Measurements from ENCODE around the gene RPS28. TPM values are rescaled to one million over a fixed set of nuclear protein-coding genes. Genes with fewer than 3 reads are reported as not detected.
"Not testable (repeated sequence)": the region's sequence is repeated elsewhere in the genome, so short reads cannot be mapped to it uniquely, and the experiment has no call there.

The RPS28 gene
- total RNA-seq, 1 donor from 2014 or later = 1,715 TPM

GRCh38 chr19:8343483-8343844 is 22.2 kb downstream of the RPS28 start:
- Mint-ChIP-seq H3K4me3 (peak overlapping the region; percentile 79), H3K27me3 (peaks cover 51% of the 10 kb centered on the region), H3K36me3 (no peaks in the 10 kb centered on the region), H3K27ac (peak overlapping the region; percentile 55), H3K9me3 (no peaks in the 10 kb centered on the region), H3K4me1 (ENCODE audit: unreplicated experiment) (peaks cover 3% of the 10 kb centered on the region)
- TF ChIP-seq CTCF (conservative IDR thresholded peaks at IDR 0.05) = no peak
- DNase-seq (ENCODE audit: extremely low spot score, unreplicated experiment) = no peak

DNA sequence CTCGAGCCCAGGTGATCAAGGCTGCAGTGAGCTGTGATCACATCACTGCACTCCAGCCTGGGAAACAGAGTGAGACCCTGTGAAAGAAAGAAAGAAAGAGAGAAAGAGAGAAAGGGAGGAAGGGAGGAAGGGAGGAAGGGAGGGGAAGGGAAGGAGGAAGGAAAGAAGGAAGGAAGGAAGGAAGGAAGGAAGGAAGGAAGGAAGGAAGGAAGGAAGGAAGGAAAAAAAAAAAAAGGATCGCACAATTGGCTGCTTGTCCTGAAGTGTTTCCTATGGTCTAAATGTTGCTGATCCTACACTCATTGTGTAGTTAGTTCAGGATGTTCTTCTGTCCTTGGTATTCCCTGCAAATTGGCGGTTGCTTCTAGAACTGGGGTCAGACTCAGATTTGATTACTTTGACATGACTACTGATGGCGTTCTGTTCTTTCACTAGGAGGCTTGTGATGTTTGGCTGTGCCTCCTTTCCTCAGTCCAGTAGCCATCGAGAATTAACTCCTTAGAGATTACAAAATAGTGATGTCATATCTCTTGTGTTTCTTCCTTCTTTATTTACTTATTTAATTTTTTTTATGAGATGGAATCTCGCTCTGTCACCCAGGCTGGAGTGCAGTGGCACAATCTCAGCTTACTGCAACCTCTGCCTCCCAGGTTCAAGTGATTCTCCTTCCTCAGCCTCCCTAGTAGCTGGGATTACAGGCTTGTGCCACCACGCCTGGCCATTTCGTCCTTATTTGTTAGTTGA is 28.5 kb downstream of the RPS28 start:
- not testable (repeated sequence) for H3K36me3 Mint-ChIP-seq; H3K27ac Mint-ChIP-seq; H3K9me3 Mint-ChIP-seq; H3K4me3 Mint-ChIP-seq; DNase-seq (ENCODE audit: extremely low spot score, unreplicated experiment); H3K4me1 Mint-ChIP-seq (ENCODE audit: unreplicated experiment)
- H3K27me3 Mint-ChIP-seq = peaks cover 17% of the 10 kb centered on the region

DNA sequence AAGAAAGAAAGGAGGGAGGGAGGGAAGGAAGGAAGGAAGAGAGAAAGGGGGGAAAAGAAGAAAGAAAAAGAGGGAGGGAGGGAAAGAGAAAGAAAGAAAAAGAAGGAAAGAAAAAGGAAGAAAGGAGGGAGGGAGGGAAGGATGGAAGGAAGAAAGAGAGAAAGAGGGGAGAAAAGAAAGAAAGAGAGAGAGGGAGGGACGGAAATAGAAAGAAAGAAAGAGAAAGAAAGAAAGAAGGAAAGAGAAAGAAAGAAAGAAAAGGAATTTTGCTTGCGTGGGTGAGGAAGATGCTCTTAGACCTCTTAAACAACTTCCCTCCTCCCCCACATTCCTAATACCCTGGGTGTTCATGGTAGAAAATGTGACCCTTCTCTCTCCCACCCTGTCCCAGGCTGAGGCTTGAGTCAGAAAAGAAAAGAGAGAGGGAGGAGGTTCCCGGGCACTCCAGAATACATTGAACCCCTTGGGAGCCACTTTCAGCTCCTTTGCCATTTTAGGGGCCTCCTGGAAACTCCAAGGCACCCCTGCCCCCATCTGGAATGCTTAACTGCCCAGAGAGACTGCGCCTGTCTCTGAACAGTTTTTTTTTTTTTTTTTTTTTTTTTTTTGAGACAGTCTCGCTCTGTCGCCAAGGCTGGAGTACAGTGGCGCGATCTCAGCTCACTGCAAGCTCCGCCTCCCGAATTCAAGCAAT is 31.0 kb downstream of the RPS28 start:
- Mint-ChIP-seq H3K9me3 (peaks cover 4% of the 10 kb centered on the region), H3K36me3 (no peaks in the 10 kb centered on the region), H3K4me3 (no peak overlapping the region), H3K27ac (no peak overlapping the region), H3K27me3 (peaks cover 16% of the 10 kb centered on the region), H3K4me1 (ENCODE audit: unreplicated experiment) (peaks cover 10% of the 10 kb centered on the region)
- no peak for TF ChIP-seq CTCF (conservative IDR thresholded peaks at IDR 0.05)
- no peak for DNase-seq (ENCODE audit: extremely low spot score, unreplicated experiment)

- H3K27ac Mint-ChIP-seq; H3K36me3 Mint-ChIP-seq; DNase-seq (ENCODE audit: extremely low spot score, unreplicated experiment); H3K4me1 Mint-ChIP-seq (ENCODE audit: unreplicated experiment); H3K4me3 Mint-ChIP-seq; H3K9me3 Mint-ChIP-seq: not testable (repeated sequence)
- peaks cover 16% of the 10 kb centered on the region for H3K27me3 Mint-ChIP-seq
Measured at GRCh38 chr19:8352845-8353244, 31.5 kb downstream of the RPS28 start.

- Mint-ChIP-seq H3K36me3 (no peaks in the 10 kb centered on the region), H3K4me3 (no peak overlapping the region), H3K27me3 (peaks cover 13% of the 10 kb centered on the region), H3K4me1 (ENCODE audit: unreplicated experiment) (peaks cover 8% of the 10 kb centered on the region), H3K27ac (no peak overlapping the region), H3K9me3 (peaks cover 4% of the 10 kb centered on the region)
- no peak for TF ChIP-seq CTCF (conservative IDR thresholded peaks at IDR 0.05)
- no peak for DNase-seq (ENCODE audit: extremely low spot score, unreplicated experiment)
Measured at GRCh38 chr19:8355631-8356402, 34.5 kb downstream of the RPS28 start.

DNA sequence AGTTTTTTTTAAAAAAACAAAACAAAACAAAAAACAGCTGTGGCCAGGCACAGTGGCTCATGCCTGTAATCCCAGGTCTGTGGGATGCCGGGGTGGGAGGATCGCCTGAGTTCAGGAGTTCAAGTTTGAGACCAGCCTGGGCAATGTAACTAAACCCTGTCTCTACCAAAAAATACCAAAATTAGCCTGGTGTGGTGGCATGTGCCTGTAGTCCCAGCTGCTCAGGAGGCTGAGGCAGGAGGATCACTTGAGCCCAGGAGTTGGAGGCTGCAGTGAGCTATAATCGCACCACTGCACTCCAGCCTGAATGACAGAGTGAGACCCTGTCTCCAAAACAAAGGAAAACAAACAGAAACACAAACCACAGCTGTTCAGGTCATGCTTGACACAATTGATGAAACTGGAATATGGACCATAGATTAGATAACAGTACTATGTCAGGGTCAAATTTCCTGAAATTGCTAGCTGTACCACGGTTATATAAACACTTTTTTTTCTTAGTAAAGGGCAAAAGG is 35.8 kb downstream of the RPS28 start:
- Mint-ChIP-seq H3K9me3 (peaks cover 4% of the 10 kb centered on the region), H3K36me3 (no peaks in the 10 kb centered on the region), H3K27me3 (peaks cover 12% of the 10 kb centered on the region), H3K27ac (no peak overlapping the region), H3K4me3 (no peak overlapping the region), H3K4me1 (ENCODE audit: unreplicated experiment) (peaks cover 14% of the 10 kb centered on the region)
- TF ChIP-seq CTCF (conservative IDR thresholded peaks at IDR 0.05) = no peak
- DNase-seq (ENCODE audit: extremely low spot score, unreplicated experiment) = no peak
